ENCODE measurements around the gene TMEM91.

TMEM91 gene

GRCh38 chr19:41412953-41413352 is 36.6 kb downstream of the TMEM91 start:
- no peak for DNase-seq

GRCh38 chr19:41413947-41414346 is 37.6 kb downstream of the TMEM91 start:
- DNase-seq = no peak

- DNase-seq = no peak
Observed at GRCh38 chr19:41414461-41414860, 38.1 kb downstream of the TMEM91 start.

- DNase-seq = no peak
Observed at GRCh38 chr19:41415154-41415571, 38.8 kb downstream of the TMEM91 start.

- DNase-seq = no peak
Observed at GRCh38 chr19:41416194-41416674, 39.9 kb downstream of the TMEM91 start.

- DNase-seq = peak; percentile 35
Observed at GRCh38 chr19:41420101-41420880, 44.0 kb downstream of the TMEM91 start.

- DNase-seq = no peak
Observed at GRCh38 chr19:41421314-41421713, 45.0 kb downstream of the TMEM91 start.

- DNase-seq = no peak
Observed at GRCh38 chr19:41421973-41422372, 45.6 kb downstream of the TMEM91 start.

GRCh38 chr19:41422456-41422855 is 46.1 kb downstream of the TMEM91 start:
- no peak for DNase-seq

- DNase-seq = no peak
Observed at GRCh38 chr19:41422955-41423354, 46.6 kb downstream of the TMEM91 start.

- no peak for DNase-seq
Observed at GRCh38 chr19:41424335-41425173, 48.2 kb downstream of the TMEM91 start.

GRCh38 chr19:41425174-41426115 is 49.1 kb downstream of the TMEM91 start:
- DNase-seq = no peak

GRCh38 chr19:41426116-41426841 is 49.9 kb downstream of the TMEM91 start:
- no peak for DNase-seq

- DNase-seq = no peak
Observed at GRCh38 chr19:41426952-41427646, 50.8 kb downstream of the TMEM91 start, which contains the start of gene B3GNT8. Gene B3GNT8, minus strand, starts transcription at chr19:41427374. Its CDS starts 596 bp downstream, at chr19:41426778.

- no peak for DNase-seq
Observed at GRCh38 chr19:41427647-41428480, 51.5 kb downstream of the TMEM91 start.

- DNase-seq = no peak
Observed at GRCh38 chr19:41428481-41428859, 52.1 kb downstream of the TMEM91 start.

GRCh38 chr19:41430922-41431321 is 54.6 kb downstream of the TMEM91 start:
- no peak for DNase-seq

- no peak for DNase-seq
Observed at GRCh38 chr19:41431426-41432386, 55.4 kb downstream of the TMEM91 start.

- no peak for DNase-seq
Observed at GRCh38 chr19:41433171-41433570, 56.8 kb downstream of the TMEM91 start.

Measured in SIG-M5 (cell line).